Hematopoietic multipotent progenitor cell treated with erythropoietin and hydrocortisone succinate and interleukin-3 and kit ligand, for 6 days (in vitro differentiated cells): ENCODE results near the gene OR5C1.
"Not testable (repeated sequence)": the region's sequence is repeated elsewhere in the genome, so short reads cannot be mapped to it uniquely, and the experiment has no call there.

Experiments used
- DNase-seq: peaks from one replicate; pipeline ENCODE4 v3.0.0-alpha.2; 2015

The OR5C1 gene

GRCh38 chr9:122788831-122789230 lies at the start of gene OR5C1:
TSS of gene OR5C1 (plus strand) at chr9:122788933. CDS start at chr9:122788933, 0 bp downstream.
- DNase-seq = no peak

- no peak for DNase-seq
Measured at GRCh38 chr9:122742003-122742402, 46.7 kb upstream of the OR5C1 start, which contains the start of gene OR1L6. TSS of gene OR1L6 (plus strand) at chr9:122742303. CDS start at chr9:122749848, 7,545 bp downstream.

GRCh38 chr9:122754825-122755224 lies 33.9 kb upstream of the OR5C1 start:
- DNase-seq = no peak

- no peak for DNase-seq
Measured at GRCh38 chr9:122767817-122768216, 20.9 kb upstream of the OR5C1 start.

GRCh38 chr9:122777052-122777451 lies 11.7 kb upstream of the OR5C1 start:
- DNase-seq = no peak

- no peak for DNase-seq
Measured at GRCh38 chr9:122777935-122778627, 10.7 kb upstream of the OR5C1 start.

GRCh38 chr9:122779181-122779580 lies 9.6 kb upstream of the OR5C1 start:
- no peak for DNase-seq

- DNase-seq = no peak
Measured at GRCh38 chr9:122780026-122780425, 8.7 kb upstream of the OR5C1 start.

GRCh38 chr9:122781671-122782070 lies 7.1 kb upstream of the OR5C1 start:
- DNase-seq = no peak

- DNase-seq = no peak
Measured at GRCh38 chr9:122785269-122785668, 3.5 kb upstream of the OR5C1 start.

- no peak for DNase-seq
Measured at GRCh38 chr9:122786338-122786737, 2.4 kb upstream of the OR5C1 start.

GRCh38 chr9:122789256-122790046 lies 718 bp downstream of the OR5C1 start:
- DNase-seq = no peak

- no peak for DNase-seq
Measured at GRCh38 chr9:122791872-122792669, 3.3 kb downstream of the OR5C1 start.

- DNase-seq = no peak
Measured at GRCh38 chr9:122797316-122798063, 8.8 kb downstream of the OR5C1 start.

GRCh38 chr9:122800066-122801060 lies 11.6 kb downstream of the OR5C1 start, which contains the start of gene OR1K1:
TSS of gene OR1K1 (plus strand) at chr9:122800123. CDS start at chr9:122800123, 0 bp downstream.
- DNase-seq = no peak

GRCh38 chr9:122806661-122807060 lies 17.9 kb downstream of the OR5C1 start:
- DNase-seq = no peak

GRCh38 chr9:122807271-122807900 lies 18.7 kb downstream of the OR5C1 start:
- no peak for DNase-seq

GRCh38 chr9:122808141-122808540 lies 19.4 kb downstream of the OR5C1 start:
- DNase-seq = no peak

GRCh38 chr9:122809261-122809660 lies 20.5 kb downstream of the OR5C1 start:
- DNase-seq = not testable (repeated sequence)

GRCh38 chr9:122810306-122810946 lies 21.7 kb downstream of the OR5C1 start:
- DNase-seq = peak; percentile 91
